ENCODE results near the gene CAPNS1.

- no peak for TF ChIP-seq ZNF274 (IDR thresholded peaks at IDR 0.05; ENCODE audit: low read depth, low read length)
- TF ChIP-seq YY1 (IDR thresholded peaks at IDR 0.05; ENCODE audit: insufficient read depth, insufficient read length), result no peak
- no peak for TF ChIP-seq SUZ12 (IDR thresholded peaks at IDR 0.05; ENCODE audit: extremely low read depth, insufficient read depth, insufficient read length)
Measured at GRCh38 chr19:36183245-36183628, 43.4 kb downstream of the CAPNS1 start.
